AG09309 (cell line): ENCODE measurements around the gene CBARP.

Experiments used
- DNase-seq: peaks from one replicate; pipeline ENCODE4 v3.0.0-alpha.2; 2010; ENCODE audit warnings: low read depth
- H3K4me3 ChIP-seq: 2 replicates; pipeline ENCODE4 v1.5.1; 2011; ENCODE audit warnings: mild to moderate bottlenecking, low read depth, low read length, moderate library complexity; ENCODE audit not compliant: control insufficient read depth
- CTCF ChIP-seq: IDR thresholded peaks from 2 replicates; pipeline ENCODE4 v1.5.1; 2011; ENCODE audit warnings: mild to moderate bottlenecking, low read depth, low read length, inconsistent platforms; ENCODE audit not compliant: insufficient read depth, control insufficient read depth; ENCODE audit errors: missing control alignments

The CBARP gene

DNA sequence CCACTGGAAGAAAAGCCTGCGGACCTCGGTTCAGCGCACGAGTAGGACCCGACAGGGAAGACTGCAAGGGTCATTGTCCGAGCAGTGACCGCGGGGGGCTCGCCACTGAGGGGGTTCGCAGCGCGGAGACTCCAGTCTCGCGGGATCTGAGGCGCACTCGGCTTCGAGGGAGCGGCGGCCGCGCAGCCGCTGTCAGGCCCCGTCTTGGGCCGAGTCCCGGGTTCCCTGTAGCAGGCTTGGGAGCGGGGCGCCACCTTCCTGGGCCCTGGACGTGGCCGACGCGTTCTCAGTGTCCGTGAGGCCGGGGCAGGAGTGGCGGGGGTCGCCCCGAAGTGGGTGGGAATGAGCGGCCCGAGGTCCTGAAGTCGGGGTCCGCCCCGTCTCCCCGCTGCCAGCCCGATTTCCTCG lies 37.1 kb upstream of the CBARP start:
- no peak for TF ChIP-seq CTCF
- peak overlapping the region; percentile 38 for H3K4me3 ChIP-seq
- DNase-seq, result no peak

DNA sequence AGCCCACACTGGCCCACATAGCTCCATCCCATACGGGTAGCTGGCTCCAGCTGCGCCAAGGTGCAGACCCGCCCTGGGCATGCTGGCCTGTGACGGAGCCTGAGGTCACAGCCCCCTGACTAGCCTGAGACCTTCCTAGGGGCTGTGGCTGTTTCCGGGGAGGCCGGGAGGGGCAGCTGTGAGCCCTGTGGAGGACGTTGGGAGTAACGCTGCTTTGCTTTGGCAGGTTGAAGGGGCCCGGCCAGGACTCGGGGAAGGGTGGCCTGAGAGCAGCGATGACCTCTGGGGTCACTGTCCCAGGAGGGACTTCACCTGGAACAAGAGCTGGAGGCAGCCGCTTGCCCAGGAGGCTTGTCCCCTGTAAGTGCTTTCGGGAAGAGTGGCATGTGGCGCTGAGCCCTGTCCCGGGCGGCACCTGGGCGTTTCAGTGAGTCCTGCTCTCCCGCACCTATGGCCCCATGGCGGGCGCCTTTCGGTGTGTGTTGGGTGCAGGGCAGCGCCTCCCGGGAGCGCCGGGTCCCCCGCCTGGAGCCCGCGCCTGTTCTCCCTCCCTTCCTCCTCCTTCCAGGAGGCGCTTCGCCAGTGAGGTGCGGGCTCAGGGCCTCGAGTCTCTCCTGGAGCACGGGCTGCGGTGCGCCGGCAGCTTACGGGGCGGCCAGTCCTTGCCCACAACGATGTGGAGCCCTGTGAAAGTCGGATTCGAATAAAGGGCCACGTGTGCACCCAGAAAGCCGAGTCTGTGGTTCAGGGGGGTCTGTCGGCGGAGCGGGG lies 36.5 kb upstream of the CBARP start:
- H3K4me3 ChIP-seq, result peak overlapping the region; percentile 38
- DNase-seq, result no peak
- no peak for TF ChIP-seq CTCF

- H3K4me3 ChIP-seq, result no peak overlapping the region
- TF ChIP-seq CTCF, result no peak
- no peak for DNase-seq
Measured at GRCh38 chr19:1273263-1274041, 35.6 kb upstream of the CBARP start.

DNA sequence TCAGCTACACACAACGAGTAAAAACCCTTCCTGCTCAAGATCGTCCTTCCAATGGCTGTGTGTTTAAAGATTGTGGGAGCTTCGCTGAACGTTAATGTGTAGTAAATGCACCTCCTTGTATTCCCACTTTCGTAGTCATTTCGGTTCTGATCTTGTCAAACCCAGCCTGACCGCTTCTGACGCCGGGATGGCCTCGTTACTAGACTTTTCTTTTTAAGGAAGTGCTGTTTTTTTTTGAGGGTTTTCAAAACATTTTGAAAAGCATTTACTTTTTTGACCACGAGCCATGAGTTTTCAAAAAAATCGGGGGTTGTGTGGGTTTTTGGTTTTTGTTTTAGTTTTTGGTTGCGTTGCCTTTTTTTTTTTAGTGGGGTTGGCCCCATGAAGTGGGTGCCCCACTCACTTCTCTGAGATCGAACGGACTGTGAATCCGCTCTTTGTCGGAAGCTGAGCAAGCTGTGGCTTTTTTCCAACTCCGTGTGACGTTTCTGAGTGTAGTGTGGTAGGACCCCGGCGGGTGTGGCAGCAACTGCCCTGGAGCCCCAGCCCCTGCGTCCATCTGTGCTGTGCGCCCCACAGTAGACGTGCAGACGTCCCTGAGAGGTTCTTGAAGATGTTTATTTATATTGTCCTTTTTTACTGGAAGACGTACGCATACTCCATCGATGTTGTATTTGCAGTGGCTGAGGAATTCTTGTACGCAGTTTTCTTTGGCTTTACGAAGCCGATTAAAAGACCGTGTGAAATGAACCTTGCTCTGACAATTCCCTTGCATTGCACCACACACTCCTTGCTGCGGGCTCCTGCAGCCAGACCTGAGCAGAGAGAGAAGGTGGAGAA lies 34.8 kb upstream of the CBARP start:
- TF ChIP-seq CTCF, result no peak
- no peak for DNase-seq
- H3K4me3 ChIP-seq, result no peak overlapping the region

GRCh38 chr19:1271528-1272422 lies 34.0 kb upstream of the CBARP start:
- TF ChIP-seq CTCF, result no peak
- peak overlapping the region; percentile 67; the same call in 1 of the 2 replicates for H3K4me3 ChIP-seq
- no peak for DNase-seq
